Tibial nerve (tissue), 4 donors: ENCODE measurements around the gene IL36G.

ENCODE experiments used
- CTCF ChIP-seq, 5 experiments: fragments of 200-600 bp in 3 of 5; fragments of 450-650 bp in 2 of 5; sonication (generic) in 3 of 5; IDR thresholded peaks; one replicate each; pipeline ENCODE4 v1.5.1; 2016 to 2019; ENCODE audit warnings: antibody characterized with exemption in 5 of 5, mild to moderate bottlenecking in 3 of 5, moderate library complexity in 2 of 5
- EP300 ChIP-seq, 2 donors: sonication (generic); formaldehyde crosslinking; IDR thresholded peaks; one replicate each; pipeline ENCODE4 v1.6.1; 2017; ENCODE audit warnings: antibody characterized with exemption in 2 of 2, mild to moderate bottlenecking in 1 of 2

DNA sequence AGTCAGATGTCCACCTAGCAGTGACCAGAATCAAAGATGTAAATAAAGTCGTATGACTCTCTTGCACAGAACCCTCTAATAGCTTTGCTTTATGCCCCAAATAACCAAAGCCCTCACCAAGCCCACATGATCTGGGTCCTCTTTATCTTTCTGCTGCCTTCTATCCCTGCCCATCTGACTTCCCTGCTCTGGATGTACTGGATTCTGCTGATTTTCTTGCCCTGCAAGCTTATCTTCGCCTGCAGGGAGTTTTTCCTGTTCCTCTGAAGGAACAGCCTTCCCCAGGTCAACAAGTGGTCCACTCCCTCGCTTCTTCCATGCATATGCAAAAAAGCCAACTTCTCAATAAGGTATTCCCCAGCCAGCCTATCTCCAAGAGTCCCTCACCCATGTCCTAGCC is 56.2 kb downstream of the IL36G start:
- TF ChIP-seq CTCF (IDR thresholded peaks at IDR 0.05): no peak
- TF ChIP-seq EP300 (IDR thresholded peaks at IDR 0.05): no peak
